ENCODE data around the gene KLK4. TPM values are rescaled to one million over a fixed set of nuclear protein-coding genes. Genes with fewer than 3 reads are reported as not detected.

KLK4 gene
- total and polyA plus RNA-seq, 2 of the 13 experiments (the other 11 are each of a cell fraction or from before 2014, with no cell fraction given), result not detected

DNA sequence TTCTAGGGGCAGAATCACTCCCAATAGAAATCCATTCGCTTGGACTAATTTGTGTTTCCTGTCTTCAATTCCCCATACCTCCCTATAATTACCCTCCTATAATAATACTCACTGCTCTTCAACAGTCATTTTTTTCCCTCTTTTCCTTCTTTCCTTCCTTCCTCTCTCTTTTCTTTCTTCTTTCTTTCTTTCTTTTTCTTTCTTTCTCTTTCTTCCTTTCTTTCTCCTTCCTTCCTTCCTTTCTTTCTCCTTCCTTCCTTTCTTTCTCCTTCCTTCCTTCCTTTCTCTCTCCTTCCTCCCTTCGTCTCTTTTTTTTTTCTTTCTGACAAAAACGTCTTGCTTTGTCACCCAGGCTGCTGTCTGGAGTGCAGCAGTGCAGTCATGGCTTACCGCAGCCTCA is 33.6 kb upstream of the KLK4 start:
- no peak overlapping the region for H3K9ac ChIP-seq (ENCODE audit: insufficient read depth, low read depth, low read length)
- ChIA-PET POLR2A (no interaction called here), CTCF (ENCODE audit: low intra/inter-chr PET ratio, low total read pairs) (no interaction called here)
- no peaks in the 10 kb centered on the region for H3K36me3 ChIP-seq (replicated peaks in 1 of 2; ENCODE audit: control insufficient read depth in 1 of 2, insufficient read depth in 2 of 2, low read length in 2 of 2)
- FAIRE-seq, result no peak
- BruUV-seq (replicated peaks), result no TSS peak
- no peak for TF ChIP-seq HMG20B (CRISPR knock-in tag; conservative IDR thresholded peaks at IDR 0.05)
- TF ChIP-seq, protein P1, sequence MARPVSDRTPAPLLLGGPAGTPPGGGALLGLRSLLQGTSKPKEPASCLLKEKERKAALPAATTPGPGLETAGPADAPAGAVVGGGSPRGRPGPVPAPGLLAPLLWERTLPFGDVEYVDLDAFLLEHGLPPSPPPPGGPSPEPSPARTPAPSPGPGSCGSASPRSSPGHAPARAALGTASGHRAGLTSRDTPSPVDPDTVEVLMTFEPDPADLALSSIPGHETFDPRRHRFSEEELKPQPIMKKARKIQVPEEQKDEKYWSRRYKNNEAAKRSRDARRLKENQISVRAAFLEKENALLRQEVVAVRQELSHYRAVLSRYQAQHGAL (CRISPR knock-in tag; IDR thresholded peaks at IDR 0.05; ENCODE audit: not compliant biosample characterization), result no peak
- TF ChIP-seq ZNF619 (CRISPR knock-in tag; IDR thresholded peaks at IDR 0.05), result no peak
- no peak for TF ChIP-seq HOXD1 (CRISPR knock-in tag; IDR thresholded peaks at IDR 0.05)
- no peak for TF ChIP-seq RBAK (CRISPR knock-in tag; IDR thresholded peaks at IDR 0.05)
- ATAC-seq, result no peak
- no peaks in the 10 kb centered on the region for H3K4me1 ChIP-seq (ENCODE audit: insufficient read depth, low read length)
- 37% methylated on average over 4 of the region's 4 CpGs for WGBS (ENCODE audit: low lambda C conversion rate)
- H3K27ac ChIP-seq (ENCODE audit: extremely low read length, insufficient read depth, low read length), result no peak overlapping the region
- no peaks in the 10 kb centered on the region for H3K9me3 ChIP-seq (ENCODE audit: low read length)
- H4K20me1 ChIP-seq (ENCODE audit: insufficient read depth, low read length), result no peaks in the 10 kb centered on the region
- no peaks in the 10 kb centered on the region for H3K79me2 ChIP-seq (ENCODE audit: insufficient read depth, low read length)
- H3K4me3 ChIP-seq (replicated peaks in 1 of 3; ENCODE audit: insufficient read depth in 1 of 3, low read depth in 2 of 3, low read length in 3 of 3), result no peak overlapping the region
- intact Hi-C loops (cut with micrococcal nuclease; ENCODE audit: unreplicated experiment) (no loop called here), in situ Hi-C loops (cut with HindIII; ENCODE audit: extremely low pct_ligation_motif_present, low pct_unique_long_range_greater_than_20kb) (loop anchor here (25.0 kb wide), 1 partner anchor 143 kb away; the partner anchor contains the start of gene KLK14)
- H3K4me2 ChIP-seq (ENCODE audit: low read depth, low read length), result no peak overlapping the region
- H3K27me3 ChIP-seq (ENCODE audit: control insufficient read depth in 1 of 2, insufficient read depth in 2 of 2, low read length in 2 of 2), result peaks cover 0 to 7% of the 10 kb centered on the region in 2 experiments; a peak in 1 of 5 replicates
- DNase-seq (ENCODE audit: low spot score), result no peak
- no peak overlapping the region for H2AFZ ChIP-seq (ENCODE audit: low read length)

DNA sequence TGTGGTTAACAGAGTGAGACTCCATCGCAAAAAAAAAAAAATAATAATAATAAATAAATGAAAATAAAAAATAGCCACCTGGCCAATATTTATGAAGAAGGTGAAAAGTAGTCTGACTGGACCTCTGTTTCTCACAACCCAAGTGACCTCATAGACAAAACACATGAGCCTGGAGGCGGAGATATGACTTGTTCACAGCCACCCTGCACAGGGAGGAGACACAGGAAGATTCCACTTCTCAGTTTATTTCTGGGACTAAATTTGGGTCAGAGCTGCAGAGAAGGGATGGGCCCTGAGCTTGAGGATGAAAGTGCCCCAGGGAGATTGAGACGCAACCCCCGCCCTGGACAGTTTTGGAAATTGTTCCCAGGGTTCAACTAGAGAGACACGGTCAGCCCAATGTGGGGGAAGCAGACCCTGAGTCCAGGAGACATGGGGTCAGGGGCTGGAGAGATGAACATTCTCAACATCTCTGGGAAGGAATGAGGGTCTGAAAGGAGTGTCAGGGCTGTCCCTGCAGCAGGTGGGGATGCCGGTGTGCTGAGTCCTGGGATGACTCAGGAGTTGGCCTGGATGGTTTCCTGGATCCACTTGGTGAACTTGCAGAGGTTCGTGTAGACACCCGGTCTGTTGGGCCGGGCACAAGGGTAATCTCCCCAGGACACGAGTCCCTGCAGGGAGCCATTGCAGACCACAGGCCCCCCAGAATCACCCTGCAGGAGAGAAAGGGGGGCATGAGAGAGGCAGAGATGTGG is 32.1 kb upstream of the KLK4 start:
- in situ Hi-C loops (cut with HindIII; ENCODE audit: extremely low pct_ligation_motif_present, low pct_unique_long_range_greater_than_20kb), result loop anchor here (25.0 kb wide), 1 partner anchor 144 kb away; the partner anchor contains the start of gene KLK14
- intact Hi-C loops (cut with micrococcal nuclease; ENCODE audit: unreplicated experiment), result no loop called here
- Histone ChIP-seq H3K27me3 (ENCODE audit: control insufficient read depth in 1 of 2, insufficient read depth in 2 of 2, low read length in 2 of 2) (peaks cover 0 to 7% of the 10 kb centered on the region in 2 experiments; a peak in 1 of 5 replicates), H3K4me1 (ENCODE audit: insufficient read depth, low read length) (no peaks in the 10 kb centered on the region), H3K79me2 (ENCODE audit: insufficient read depth, low read length) (no peaks in the 10 kb centered on the region), H3K4me3 (replicated peaks in 1 of 3; ENCODE audit: insufficient read depth in 1 of 3, low read depth in 2 of 3, low read length in 3 of 3) (no peak overlapping the region), H3K36me3 (replicated peaks in 1 of 2; ENCODE audit: control insufficient read depth in 1 of 2, insufficient read depth in 2 of 2, low read length in 2 of 2) (no peaks in the 10 kb centered on the region), H3K4me2 (ENCODE audit: low read depth, low read length) (no peak overlapping the region), H3K27ac (ENCODE audit: extremely low read length, insufficient read depth, low read length) (no peak overlapping the region), H3K9ac (ENCODE audit: insufficient read depth, low read depth, low read length) (no peak overlapping the region), H2AFZ (ENCODE audit: low read length) (no peak overlapping the region), H3K9me3 (ENCODE audit: low read length) (no peaks in the 10 kb centered on the region), H4K20me1 (ENCODE audit: insufficient read depth, low read length) (no peaks in the 10 kb centered on the region)
- no peak for DNase-seq (ENCODE audit: low spot score)
- no peak for ATAC-seq
- WGBS (ENCODE audit: low lambda C conversion rate), result 3% methylated on average over 9 of the region's 10 CpGs
- POLR2A ChIA-PET, result no interaction called here
- FAIRE-seq, result no peak
- BruUV-seq (replicated peaks), result no TSS peak
- CTCF ChIA-PET (ENCODE audit: low intra/inter-chr PET ratio, low total read pairs), result no interaction called here
- TF ChIP-seq ZSCAN30 (CRISPR knock-in tag; IDR thresholded peaks at IDR 0.05) (no peak), ZNF225 (CRISPR knock-in tag; IDR thresholded peaks at IDR 0.05) (no peak), IKZF1 (IDR thresholded peaks at IDR 0.05) (no peak), DNMT3B (CRISPR knock-in tag; conservative IDR thresholded peaks at IDR 0.05) (no peak), ZNF724P (CRISPR knock-in tag; IDR thresholded peaks at IDR 0.05; ENCODE audit: borderline replicate concordance) (no peak)
- TF ChIP-seq, protein P2, sequence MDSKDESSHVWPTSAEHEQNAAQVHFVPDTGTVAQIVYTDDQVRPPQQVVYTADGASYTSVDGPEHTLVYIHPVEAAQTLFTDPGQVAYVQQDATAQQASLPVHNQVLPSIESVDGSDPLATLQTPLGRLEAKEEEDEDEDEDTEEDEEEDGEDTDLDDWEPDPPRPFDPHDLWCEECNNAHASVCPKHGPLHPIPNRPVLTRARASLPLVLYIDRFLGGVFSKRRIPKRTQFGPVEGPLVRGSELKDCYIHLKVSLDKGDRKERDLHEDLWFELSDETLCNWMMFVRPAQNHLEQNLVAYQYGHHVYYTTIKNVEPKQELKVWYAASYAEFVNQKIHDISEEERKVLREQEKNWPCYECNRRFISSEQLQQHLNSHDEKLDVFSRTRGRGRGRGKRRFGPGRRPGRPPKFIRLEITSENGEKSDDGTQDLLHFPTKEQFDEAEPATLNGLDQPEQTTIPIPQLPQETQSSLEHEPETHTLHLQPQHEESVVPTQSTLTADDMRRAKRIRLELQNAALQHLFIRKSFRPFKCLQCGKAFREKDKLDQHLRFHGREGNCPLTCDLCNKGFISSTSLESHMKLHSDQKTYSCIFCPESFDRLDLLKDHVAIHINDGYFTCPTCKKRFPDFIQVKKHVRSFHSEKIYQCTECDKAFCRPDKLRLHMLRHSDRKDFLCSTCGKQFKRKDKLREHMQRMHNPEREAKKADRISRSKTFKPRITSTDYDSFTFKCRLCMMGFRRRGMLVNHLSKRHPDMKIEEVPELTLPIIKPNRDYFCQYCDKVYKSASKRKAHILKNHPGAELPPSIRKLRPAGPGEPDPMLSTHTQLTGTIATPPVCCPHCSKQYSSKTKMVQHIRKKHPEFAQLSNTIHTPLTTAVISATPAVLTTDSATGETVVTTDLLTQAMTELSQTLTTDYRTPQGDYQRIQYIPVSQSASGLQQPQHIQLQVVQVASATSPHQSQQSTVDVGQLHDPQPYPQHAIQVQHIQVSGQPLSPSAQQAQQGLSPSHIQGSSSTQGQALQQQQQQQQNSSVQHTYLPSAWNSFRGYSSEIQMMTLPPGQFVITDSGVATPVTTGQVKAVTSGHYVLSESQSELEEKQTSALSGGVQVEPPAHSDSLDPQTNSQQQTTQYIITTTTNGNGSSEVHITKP (CRISPR knock-in tag; IDR thresholded peaks at IDR 0.05; ENCODE audit: low read depth), result no peak
